ACC112 (cell line): ENCODE data around the gene CCDC47.
A peak's percentile ranks its signal among the peaks of the same experiment; 100 is the strongest.
"Not testable (repeated sequence)": the region's sequence is repeated elsewhere in the genome, so short reads cannot be mapped to it uniquely, and the experiment has no call there.

ENCODE experiments used
- H2AFZ ChIP-seq: fragments of 200-600 bp; sonication (generic); one replicate; pipeline ENCODE4 v1.6.0; 2017; ENCODE audit warnings: antibody characterized with exemption, low read length; ENCODE audit not compliant: unreplicated experiment
- H3K27ac ChIP-seq: fragments of 200-600 bp; sonication (generic); 2 replicates; pipeline ENCODE4 v1.5.1; 2014; ENCODE audit warnings: low read depth, mild to moderate bottlenecking, antibody characterized with exemption, low read length, moderate library complexity
- H3K27me3 ChIP-seq: fragments of 200-600 bp; sonication (generic); 2 replicates; pipeline ENCODE4 v1.6.1; 2014; ENCODE audit warnings: mild to moderate bottlenecking, antibody characterized with exemption, low read length, moderate library complexity, mixed read lengths; ENCODE audit not compliant: insufficient read depth
- H3K36me3 ChIP-seq: fragments of 200-600 bp; sonication (generic); 2 replicates; pipeline ENCODE4 v1.6.1; 2016; ENCODE audit warnings: mild to moderate bottlenecking, antibody characterized with exemption, low read length, moderate library complexity, mixed read lengths; ENCODE audit not compliant: insufficient read depth
- H3K4me1 ChIP-seq: fragments of 200-600 bp; sonication (generic); one replicate; pipeline ENCODE4 v1.6.1; 2016; ENCODE audit warnings: low read length, mixed read lengths; ENCODE audit not compliant: insufficient read depth, unreplicated experiment, control insufficient read depth
- H3K4me3 ChIP-seq: fragments of 200-600 bp; sonication (generic); 2 replicates; pipeline ENCODE4 v1.5.1; 2014; ENCODE audit warnings: mild to moderate bottlenecking, low read depth, low read length
- H3K79me2 ChIP-seq: fragments of 200-600 bp; sonication (generic); one replicate; pipeline ENCODE4 v1.6.0; 2016; ENCODE audit warnings: low read length; ENCODE audit not compliant: control insufficient read depth, unreplicated experiment, insufficient read depth

The CCDC47 gene

DNA sequence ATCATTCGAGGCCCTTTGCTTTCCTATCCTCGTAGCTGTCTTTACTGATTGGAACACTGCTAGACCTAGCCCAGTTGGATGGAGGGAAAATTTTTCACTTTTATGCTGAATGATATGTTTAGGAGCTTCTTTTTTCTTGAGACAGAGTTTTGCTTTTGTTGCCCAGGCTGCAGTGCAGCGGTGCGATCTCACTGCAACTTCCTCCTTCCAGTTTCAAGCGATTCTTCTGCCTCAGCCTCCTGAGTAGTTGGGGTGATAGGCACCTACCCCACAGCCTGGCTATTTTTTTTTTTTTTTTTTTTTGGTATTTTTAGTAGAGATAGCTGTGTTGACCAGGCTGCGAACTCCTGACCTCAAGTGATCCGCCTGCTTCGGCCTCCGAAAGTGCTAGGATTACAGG lies 36.6 kb upstream of the CCDC47 start:
- H3K36me3 ChIP-seq, result peaks cover 51% of the 10 kb centered on the region
- no peaks in the 10 kb centered on the region for H3K79me2 ChIP-seq
- no peak overlapping the region for H2AFZ ChIP-seq

DNA sequence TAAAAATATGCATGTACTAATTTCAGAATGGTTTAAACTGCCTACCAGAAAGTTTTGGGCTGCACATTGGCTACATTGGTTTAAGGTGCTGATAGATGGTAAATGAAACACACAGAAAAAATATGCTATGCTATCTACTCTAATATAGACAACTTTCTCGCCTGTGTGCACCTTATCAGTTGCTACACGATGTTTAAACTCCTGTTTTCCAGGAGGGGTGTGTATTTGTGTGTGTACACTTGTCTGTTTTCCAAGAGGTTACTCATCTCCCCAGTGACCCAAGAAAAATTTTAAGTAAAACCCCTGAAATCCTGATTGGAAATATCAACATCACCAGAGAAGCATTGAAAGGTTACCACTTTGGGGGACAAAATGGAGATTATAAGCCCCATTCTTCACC lies 32.2 kb upstream of the CCDC47 start:
- H3K79me2 ChIP-seq, result peaks cover 4% of the 10 kb centered on the region
- no peak overlapping the region for H3K4me3 ChIP-seq
- H3K27me3 ChIP-seq, result no peaks in the 10 kb centered on the region
- H3K4me1 ChIP-seq, result peaks cover 5% of the 10 kb centered on the region
- H2AFZ ChIP-seq, result no peak overlapping the region
- H3K27ac ChIP-seq, result no peak overlapping the region
- H3K36me3 ChIP-seq, result peaks cover 49% of the 10 kb centered on the region

More for the DNA sequence above, 36.6 kb upstream of the CCDC47 start:
- Histone ChIP-seq H3K27me3 (no peaks in the 10 kb centered on the region), H3K27ac (no peak overlapping the region), H3K4me1 (peaks cover 5% of the 10 kb centered on the region), H3K4me3 (no peak overlapping the region)

DNA sequence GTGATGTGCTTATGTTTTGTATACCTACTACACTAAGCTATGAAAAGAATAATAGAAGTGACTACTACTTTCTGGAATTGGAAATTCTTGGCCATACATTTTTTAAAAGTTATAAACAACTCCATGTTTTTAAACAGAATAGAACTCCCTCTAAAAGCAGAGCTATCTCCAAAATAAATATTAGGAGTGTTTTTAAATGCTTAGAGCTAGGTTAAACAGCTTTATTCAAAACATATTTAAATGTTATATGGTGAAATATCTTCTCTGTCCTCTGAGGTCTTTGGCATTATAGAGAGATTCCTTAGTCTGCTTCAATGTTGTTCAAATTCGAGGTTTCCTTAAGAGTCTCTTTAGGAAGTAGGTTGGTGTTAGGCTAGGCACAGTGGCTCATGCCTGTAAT lies 30.9 kb upstream of the CCDC47 start:
- Histone ChIP-seq H3K79me2 (peaks cover 7% of the 10 kb centered on the region), H3K4me3 (no peak overlapping the region), H2AFZ (no peak overlapping the region), H3K27me3 (no peaks in the 10 kb centered on the region), H3K27ac (0 out of 2 replicates have a peak overlapping the region, but pooled peaks have one; percentile 11), H3K36me3 (peaks cover 55% of the 10 kb centered on the region), H3K4me1 (peaks cover 5% of the 10 kb centered on the region)

DNA sequence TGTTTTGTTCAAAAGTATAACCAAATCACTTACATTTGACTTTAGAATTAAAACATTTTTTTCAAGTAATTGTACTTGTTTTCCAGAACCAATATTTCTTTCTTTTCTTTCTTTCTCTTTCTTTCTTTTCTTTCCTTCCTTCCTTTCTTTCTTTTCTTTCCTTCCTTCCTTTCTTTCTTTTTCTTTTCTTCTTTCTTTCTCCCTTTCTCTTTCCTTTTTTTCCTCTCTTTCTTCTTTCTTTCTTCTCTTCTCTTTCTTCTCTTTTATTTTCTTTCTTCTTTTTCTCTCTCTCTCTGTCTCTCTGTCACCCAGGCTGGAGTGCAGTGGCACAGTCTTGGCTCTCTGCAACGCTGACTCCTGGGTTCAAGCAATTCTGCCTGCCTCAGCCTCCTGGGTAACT lies 27.4 kb upstream of the CCDC47 start:
- Histone ChIP-seq H3K27ac (no peak overlapping the region), H2AFZ (no peak overlapping the region), H3K36me3 (peaks cover 55% of the 10 kb centered on the region), H3K4me1 (peaks cover 4% of the 10 kb centered on the region), H3K79me2 (peaks cover 13% of the 10 kb centered on the region), H3K27me3 (no peaks in the 10 kb centered on the region), H3K4me3 (no peak overlapping the region)

DNA sequence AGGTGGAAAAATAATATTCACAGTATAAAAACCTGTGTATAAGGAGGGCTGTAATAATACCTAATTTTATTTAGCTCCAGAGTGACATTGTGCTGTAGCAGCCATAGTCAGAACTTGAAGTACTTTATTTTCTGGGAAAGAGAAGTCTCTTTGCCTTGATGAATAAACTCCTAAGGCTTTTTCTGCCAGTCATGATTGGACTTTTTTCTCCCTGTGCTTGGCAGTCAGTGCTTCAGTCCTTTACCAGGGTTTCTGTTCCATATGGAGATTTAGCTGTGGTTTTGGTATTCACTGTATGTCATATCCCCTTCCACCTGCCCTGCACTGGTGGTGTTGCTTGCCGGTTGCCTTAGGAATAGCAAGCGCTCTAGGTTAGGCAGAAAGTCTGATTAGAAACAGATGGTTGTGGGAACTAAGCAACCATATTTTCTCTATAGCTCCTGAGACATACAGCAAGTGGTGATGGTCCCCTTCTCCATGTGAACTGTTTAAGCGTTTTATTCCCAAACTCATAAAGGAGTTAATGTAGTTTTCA lies 25.2 kb upstream of the CCDC47 start:
- Histone ChIP-seq H3K27ac (no peak overlapping the region), H3K36me3 (peaks cover 68% of the 10 kb centered on the region), H3K4me1 (no peaks in the 10 kb centered on the region), H3K27me3 (no peaks in the 10 kb centered on the region), H2AFZ (no peak overlapping the region), H3K4me3 (no peak overlapping the region), H3K79me2 (peaks cover 27% of the 10 kb centered on the region)

DNA sequence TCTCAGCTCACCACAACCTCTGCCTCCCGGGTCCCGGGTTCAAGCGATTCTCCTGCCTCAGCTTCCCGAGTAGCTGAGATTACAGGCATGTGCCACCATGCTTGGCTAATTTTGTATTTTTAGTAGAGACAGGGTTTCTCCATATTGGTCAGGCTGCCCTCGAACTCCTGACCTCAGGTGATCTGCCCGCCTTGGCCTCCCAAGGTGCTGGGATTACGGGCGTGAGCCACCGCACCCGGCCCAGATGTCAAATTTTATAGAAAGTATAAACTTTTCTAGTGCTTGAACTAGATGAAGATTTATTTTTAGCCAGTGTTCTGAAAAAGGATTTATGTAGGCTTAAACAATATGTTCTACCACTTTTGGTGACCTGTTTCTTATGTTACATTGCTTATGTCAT lies 23.0 kb upstream of the CCDC47 start:
- H3K79me2 ChIP-seq, result peaks cover 27% of the 10 kb centered on the region

DNA sequence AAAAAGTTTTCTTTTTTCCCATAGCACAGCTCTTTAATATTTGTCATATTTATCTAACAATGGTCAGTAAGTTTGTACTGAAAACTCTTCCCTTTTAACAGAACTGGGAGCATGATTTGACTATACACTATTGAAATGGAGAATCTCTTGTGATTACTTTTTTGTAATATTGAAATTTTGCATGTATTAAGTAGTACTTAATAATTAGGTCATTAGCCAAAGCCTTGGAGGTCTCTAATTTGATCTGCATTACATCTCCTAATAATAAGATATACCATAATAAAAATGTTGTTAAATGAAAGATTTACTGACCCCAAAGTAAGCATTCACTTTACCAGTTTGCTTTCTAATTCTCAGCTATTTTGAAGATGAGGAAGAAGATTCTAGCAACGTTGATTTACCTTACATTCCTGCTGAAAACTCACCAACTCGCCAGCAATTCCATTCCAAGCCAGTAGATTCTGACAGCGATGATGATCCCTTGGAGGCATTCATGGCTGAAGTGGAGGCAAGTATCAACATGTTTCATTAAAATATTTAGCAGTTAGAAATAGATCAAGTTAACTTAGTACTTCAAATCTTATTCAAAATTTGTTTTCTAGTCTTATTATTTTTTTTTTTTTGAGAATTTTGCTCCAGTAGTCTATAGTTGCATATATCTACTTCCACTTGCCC lies 18.8 kb upstream of the CCDC47 start:
- H3K79me2 ChIP-seq, result peaks cover 33% of the 10 kb centered on the region
- no peak overlapping the region for H3K27ac ChIP-seq

More for the DNA sequence above, 23.0 kb upstream of the CCDC47 start:
- H3K27me3 ChIP-seq, H3K27ac ChIP-seq, H3K4me3 ChIP-seq, H2AFZ ChIP-seq, H3K4me1 ChIP-seq: not testable (repeated sequence)
- peaks cover 65% of the 10 kb centered on the region for H3K36me3 ChIP-seq

DNA sequence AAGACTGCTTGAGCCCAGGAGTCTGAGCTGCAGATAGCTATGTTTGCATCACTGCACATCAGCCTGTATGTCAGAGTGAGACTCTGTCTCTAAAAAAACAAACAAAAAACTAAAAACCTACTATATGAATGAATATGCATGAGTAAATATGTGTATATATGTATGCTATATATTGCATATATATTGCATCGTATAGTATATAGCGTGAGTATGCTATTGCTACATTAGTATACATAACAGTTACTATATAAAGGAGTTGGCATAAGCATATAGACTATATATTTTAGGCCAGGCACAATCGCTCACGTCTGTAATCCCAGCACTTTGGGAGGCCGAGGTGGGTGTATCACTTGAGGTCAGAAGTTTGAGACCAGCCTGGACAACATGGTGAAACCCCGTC lies 16.7 kb upstream of the CCDC47 start:
- Histone ChIP-seq H3K79me2 (peaks cover 43% of the 10 kb centered on the region), H3K27me3 (no peaks in the 10 kb centered on the region), H3K4me3 (no peak overlapping the region), H2AFZ (no peak overlapping the region), H3K27ac (no peak overlapping the region), H3K4me1 (peaks cover 14% of the 10 kb centered on the region), H3K36me3 (peaks cover 26% of the 10 kb centered on the region)

More for the DNA sequence above, 18.8 kb upstream of the CCDC47 start:
- Histone ChIP-seq H3K4me1 (no peaks in the 10 kb centered on the region), H3K27me3 (no peaks in the 10 kb centered on the region), H3K36me3 (peaks cover 36% of the 10 kb centered on the region), H3K4me3 (no peak overlapping the region), H2AFZ (no peak overlapping the region)

DNA sequence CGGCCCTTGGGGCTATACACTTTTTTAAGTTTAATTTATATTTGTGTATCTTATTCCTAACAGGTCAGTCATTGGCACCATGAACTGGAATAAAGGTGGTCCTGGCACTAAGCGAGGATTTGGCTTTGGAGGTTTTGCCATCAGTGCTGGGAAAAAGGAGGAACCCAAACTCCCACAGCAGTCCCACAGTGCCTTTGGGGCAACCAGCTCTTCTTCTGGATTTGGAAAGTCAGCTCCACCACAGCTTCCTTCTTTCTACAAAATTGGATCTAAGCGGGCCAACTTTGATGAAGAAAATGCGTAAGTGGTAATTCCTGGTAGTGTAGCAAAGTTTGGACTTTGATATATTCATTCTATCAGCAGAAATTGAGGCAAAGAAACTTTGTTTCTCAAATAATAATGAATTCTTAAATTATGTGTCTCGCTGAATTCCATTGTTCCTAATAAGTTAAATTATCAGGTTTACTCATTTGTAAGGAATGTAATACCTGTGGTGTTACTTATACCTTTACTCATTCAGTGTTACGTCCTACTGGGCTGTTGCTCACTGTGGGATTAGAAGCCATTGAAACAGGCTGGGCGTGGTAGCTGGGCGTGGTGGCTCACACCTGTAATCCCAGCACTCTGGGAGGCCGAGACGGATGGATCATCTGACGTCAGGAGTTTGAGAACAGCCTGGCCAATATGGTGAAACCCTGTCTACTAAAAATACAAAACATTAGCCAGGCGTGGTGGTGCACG lies 13.7 kb upstream of the CCDC47 start:
- peaks cover 63% of the 10 kb centered on the region for H3K79me2 ChIP-seq
- peaks cover 33% of the 10 kb centered on the region for H3K4me1 ChIP-seq
- H3K27ac ChIP-seq, result no peak overlapping the region
- H3K36me3 ChIP-seq, result peaks cover 18% of the 10 kb centered on the region
- H2AFZ ChIP-seq, result no peak overlapping the region
- H3K27me3 ChIP-seq, result no peaks in the 10 kb centered on the region
- no peak overlapping the region for H3K4me3 ChIP-seq

DNA sequence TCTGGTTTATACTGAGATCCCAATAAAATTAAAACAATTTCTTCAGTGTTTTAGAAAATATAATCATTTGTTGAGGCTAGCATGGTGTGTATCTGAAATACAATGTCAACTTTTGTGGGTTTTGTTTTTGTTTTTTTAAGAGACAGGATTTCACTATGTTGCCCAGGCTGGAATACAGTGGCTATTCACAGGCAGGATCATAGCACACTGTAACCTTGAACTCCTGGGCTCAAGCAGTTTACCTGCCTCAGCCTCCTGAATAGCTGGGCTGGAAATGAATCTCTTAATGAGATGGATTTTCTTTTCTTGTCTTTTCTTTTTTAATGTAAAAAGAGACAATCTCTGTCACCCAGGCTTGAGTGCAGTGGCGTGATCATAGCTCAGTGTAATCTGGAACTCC lies 12.7 kb upstream of the CCDC47 start:
- Histone ChIP-seq H3K27me3 (no peaks in the 10 kb centered on the region), H3K79me2 (peaks cover 69% of the 10 kb centered on the region), H2AFZ (no peak overlapping the region), H3K27ac (0 out of 2 replicates have a peak overlapping the region, but pooled peaks have one; percentile 26), H3K4me1 (peaks cover 33% of the 10 kb centered on the region), H3K4me3 (no peak overlapping the region), H3K36me3 (peaks cover 12% of the 10 kb centered on the region; the same call in 1 of the 2 replicates)
